GM18951 (cell line): ENCODE results near the gene ACBD4.

ENCODE experiments used
- POLR2A ChIP-seq: IDR thresholded peaks from 4 replicates; pipeline ENCODE4 v1.6.1; 2011; ENCODE audit warnings: mild to moderate bottlenecking; ENCODE audit not compliant: insufficient read length, insufficient read depth; ENCODE audit errors: extremely low read depth
- in situ Hi-C: fragments of 300-500 bp; cut with MboI; formaldehyde crosslinking; loops from one replicate; pipeline ENCODE4 v1.12.0; 2022; ENCODE audit warnings: low sequenced_read_pairs, mixed read lengths, inconsistent platforms; ENCODE audit not compliant: unreplicated experiment

The ACBD4 gene

GRCh38 chr17:45155483-45155882 is 20.0 kb downstream of the ACBD4 start:
- no peak for TF ChIP-seq POLR2A

GRCh38 chr17:45156242-45156641 is 20.8 kb downstream of the ACBD4 start:
- no peak for TF ChIP-seq POLR2A
- in situ Hi-C loops, result no loop called here

More at GRCh38 chr17:45155483-45155882, 20.0 kb downstream of the ACBD4 start:
- in situ Hi-C loops, result no loop called here

- in situ Hi-C loops, result no loop called here
Observed at GRCh38 chr17:45160447-45161287, 25.2 kb downstream of the ACBD4 start.

GRCh38 chr17:45161288-45162024 is 26.0 kb downstream of the ACBD4 start, which contains the start of gene HEXIM2:
HEXIM2 (plus strand) TSS chr17:45161875; CDS start chr17:45162794, 919 bp downstream.
- in situ Hi-C loops, result no loop called here
- peak; percentile 89 for TF ChIP-seq POLR2A

More at GRCh38 chr17:45160447-45161287, 25.2 kb downstream of the ACBD4 start:
- peak; percentile 21 for TF ChIP-seq POLR2A

DNA sequence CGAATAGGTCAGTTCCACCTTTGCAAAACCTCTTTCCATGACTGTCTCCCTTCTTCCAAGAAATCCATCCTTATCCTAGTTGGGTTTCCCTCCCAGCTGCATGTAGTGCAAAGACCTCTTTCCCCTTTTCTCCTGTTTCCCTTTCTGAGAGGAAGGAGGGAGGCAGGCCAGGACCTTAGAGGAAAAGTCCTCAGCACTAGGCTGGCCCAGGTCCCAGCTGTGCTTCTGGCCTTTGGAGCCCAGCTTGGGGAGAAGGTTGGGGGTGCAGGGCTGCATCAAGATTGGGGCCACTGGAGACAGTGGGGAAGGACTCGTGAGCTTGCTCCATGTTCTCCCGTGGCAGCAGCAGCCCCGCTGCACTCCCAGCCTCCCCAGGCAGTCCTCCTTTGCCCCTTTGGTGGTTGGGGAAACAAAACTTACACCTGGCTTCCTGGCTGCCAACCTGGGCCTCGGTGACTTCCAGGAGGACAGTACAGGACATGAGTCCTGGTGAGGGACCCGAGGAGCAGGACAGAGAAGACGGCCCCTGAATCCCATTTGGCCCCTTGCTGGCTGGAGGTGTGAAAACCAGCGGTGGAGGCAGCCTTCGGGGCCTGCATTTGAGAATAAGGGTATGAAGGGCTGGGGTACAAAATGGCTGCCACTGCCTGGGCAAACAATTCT is 26.7 kb downstream of the ACBD4 start:
- in situ Hi-C loops, result no loop called here

DNA sequence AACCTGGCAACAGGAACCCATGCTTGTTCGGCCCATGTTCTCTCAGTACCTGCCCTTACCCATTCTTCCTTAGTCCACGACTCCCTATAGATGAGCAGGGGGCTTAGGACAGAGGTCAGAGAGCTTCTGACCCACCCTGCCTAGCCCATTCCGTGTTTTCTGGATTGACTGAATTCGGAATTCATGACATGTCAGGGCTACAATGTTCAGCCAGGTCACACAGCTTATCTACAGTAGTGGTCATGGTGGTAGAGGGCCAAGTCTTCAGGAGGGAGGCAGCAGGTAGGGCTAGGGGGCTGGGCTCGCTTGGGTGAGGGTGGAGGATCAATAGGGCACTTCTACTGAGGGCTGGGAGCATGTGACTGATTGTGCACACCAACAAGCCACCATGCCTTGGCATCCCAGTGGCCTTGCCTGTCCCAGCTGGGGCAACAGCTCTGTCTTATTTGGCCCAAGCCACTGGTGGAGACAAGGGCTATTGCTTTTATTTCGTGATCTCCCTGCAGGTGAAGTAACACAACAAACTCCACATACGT is 29.3 kb downstream of the ACBD4 start:
- in situ Hi-C loops, result no loop called here
- TF ChIP-seq POLR2A, result no peak

More for the DNA sequence above, 26.7 kb downstream of the ACBD4 start:
- no peak for TF ChIP-seq POLR2A

DNA sequence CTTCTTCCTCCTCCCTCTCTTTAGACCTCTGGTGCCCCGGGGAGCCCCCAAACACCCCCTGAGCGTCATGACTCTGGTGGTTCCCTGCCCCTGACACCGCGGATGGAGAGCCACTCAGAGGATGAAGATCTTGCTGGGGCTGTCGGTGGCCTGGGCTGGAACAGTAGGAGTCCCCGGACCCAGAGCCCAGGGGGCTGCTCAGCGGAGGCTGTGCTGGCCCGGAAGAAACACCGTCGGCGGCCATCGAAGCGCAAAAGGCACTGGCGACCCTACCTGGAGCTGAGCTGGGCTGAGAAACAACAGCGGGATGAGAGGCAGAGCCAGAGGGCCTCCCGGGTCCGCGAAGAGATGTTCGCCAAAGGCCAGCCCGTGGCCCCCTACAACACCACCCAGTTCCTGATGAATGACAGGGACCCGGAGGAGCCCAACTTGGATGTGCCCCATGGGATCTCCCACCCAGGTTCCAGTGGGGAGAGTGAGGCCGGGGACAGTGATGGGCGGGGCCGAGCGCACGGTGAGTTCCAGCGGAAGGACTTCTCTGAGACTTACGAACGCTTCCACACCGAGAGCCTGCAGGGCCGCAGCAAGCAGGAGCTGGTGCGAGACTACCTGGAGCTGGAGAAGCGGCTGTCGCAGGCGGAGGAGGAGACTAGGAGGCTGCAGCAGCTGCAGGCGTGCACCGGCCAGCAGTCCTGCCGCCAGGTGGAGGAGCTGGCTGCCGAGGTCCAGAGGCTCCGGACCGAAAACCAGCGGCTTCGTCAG is 33.7 kb downstream of the ACBD4 start:
- in situ Hi-C loops, result no loop called here
- no peak for TF ChIP-seq POLR2A

- TF ChIP-seq POLR2A, result no peak
- in situ Hi-C loops, result no loop called here
Observed at GRCh38 chr17:45170280-45170930, 34.9 kb downstream of the ACBD4 start.

- in situ Hi-C loops, result no loop called here
- TF ChIP-seq POLR2A, result no peak
Observed at GRCh38 chr17:45170931-45171337, 35.4 kb downstream of the ACBD4 start.

DNA sequence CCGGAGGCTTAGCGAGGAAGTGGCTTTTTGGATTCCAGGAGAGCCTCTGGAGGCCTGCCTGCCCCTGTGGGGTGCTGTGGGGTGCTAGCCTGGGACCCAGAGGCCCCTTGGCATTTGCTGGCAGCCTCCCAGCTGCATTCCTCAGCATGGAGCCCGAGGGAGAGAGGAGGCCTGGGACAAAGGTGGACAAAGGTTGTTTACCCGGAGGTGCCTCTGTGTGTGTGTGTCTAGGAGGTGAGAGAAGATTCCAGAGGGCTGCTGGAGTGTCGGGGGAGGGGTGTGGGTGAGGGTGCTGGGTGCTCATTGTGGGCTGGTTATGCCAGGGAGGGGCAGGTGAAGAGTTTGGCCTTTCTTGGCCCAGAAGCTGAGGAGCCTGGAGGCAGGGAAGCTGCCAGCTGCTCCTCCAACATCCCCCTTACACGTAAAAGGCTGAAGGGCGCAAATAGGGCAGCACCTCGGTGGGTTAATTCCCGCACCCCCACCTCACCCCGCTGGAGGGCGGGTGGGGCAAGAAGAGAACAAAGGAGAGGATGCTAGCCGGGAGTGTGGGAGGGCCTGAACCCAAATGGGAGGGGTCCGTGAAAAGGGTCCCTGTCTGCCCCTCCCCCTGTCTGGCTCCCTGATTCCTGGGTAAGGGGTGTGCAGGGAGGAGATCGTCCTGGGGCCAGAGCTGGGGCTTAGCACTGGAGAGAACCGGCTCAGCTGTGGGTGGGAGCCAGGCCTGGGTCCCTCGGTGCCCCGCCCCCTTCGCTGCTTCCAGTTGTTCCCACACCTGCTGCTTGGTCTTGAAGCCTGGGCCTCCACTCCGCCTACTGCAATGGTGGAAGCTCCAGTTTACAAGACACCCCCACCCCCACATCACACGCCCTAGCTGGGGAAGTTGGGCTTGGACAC is 36.1 kb downstream of the ACBD4 start:
- in situ Hi-C loops, result no loop called here

GRCh38 chr17:45172232-45172540 is 36.7 kb downstream of the ACBD4 start:
- in situ Hi-C loops, result no loop called here

More for the DNA sequence above, 36.1 kb downstream of the ACBD4 start:
- no peak for TF ChIP-seq POLR2A

More at GRCh38 chr17:45172232-45172540, 36.7 kb downstream of the ACBD4 start:
- no peak for TF ChIP-seq POLR2A
